Measurements from ENCODE around the gene TCF3. TPM values are rescaled to one million over a fixed set of nuclear protein-coding genes. Genes with fewer than 3 reads are reported as not detected.

TCF3 gene
- polyA plus RNA-seq, 1 donor (not counting 4 experiments of a cell fraction or from before 2014, with no cell fraction given), result 40.0 TPM

- Histone ChIP-seq H3K79me2 (ENCODE audit: control insufficient read depth, insufficient read depth, low read length) (peaks cover 67% of the 10 kb centered on the region), H3K4me1 (ENCODE audit: control insufficient read depth, extremely low read depth, insufficient read depth, low read length) (peaks cover 8% of the 10 kb centered on the region), H3K9me3 (ENCODE audit: control insufficient read depth, low read depth, low read length) (no peaks in the 10 kb centered on the region), H3K4me2 (ENCODE audit: control insufficient read depth, extremely low read depth, insufficient read depth, low read depth, low read length) (no peak overlapping the region), H3K27me3 (ENCODE audit: control insufficient read depth, extremely low read depth, insufficient read depth, low read length) (no peaks in the 10 kb centered on the region), H3K9ac (ENCODE audit: control insufficient read depth, extremely low read depth, insufficient read depth, low read length) (no peak overlapping the region), H3K27ac (ENCODE audit: control insufficient read depth, insufficient read depth, low read length) (no peak overlapping the region), H4K20me1 (ENCODE audit: control insufficient read depth, extremely low read depth, insufficient read depth, low read length) (peaks cover 7% of the 10 kb centered on the region), H3K36me3 (ENCODE audit: control insufficient read depth in 2 of 2, extremely low read depth in 1 of 2, insufficient read depth in 2 of 2, low read length in 2 of 2) (peaks cover 22 to 26% of the 10 kb centered on the region in 2 experiments), H3K9me1 (ENCODE audit: control insufficient read depth, extremely low read depth, insufficient read depth, low read length) (no peaks in the 10 kb centered on the region), H3K4me3 (ENCODE audit: control insufficient read depth in 2 of 3, extremely low read depth in 1 of 3, insufficient read depth in 2 of 3, low read depth in 1 of 3, low read length in 3 of 3) (no peak overlapping the region), H2AFZ (ENCODE audit: control insufficient read depth, low read length) (no peak overlapping the region)
- FAIRE-seq (no peak), DNase-seq (ENCODE audit: low read depth, low spot score) (no peak)
- dilution Hi-C loops (cut with MboI; ENCODE audit: extremely low pct_ligation_motif_present, low sequenced_read_pairs), result no loop called here
- TF ChIP-seq, protein P1, sequence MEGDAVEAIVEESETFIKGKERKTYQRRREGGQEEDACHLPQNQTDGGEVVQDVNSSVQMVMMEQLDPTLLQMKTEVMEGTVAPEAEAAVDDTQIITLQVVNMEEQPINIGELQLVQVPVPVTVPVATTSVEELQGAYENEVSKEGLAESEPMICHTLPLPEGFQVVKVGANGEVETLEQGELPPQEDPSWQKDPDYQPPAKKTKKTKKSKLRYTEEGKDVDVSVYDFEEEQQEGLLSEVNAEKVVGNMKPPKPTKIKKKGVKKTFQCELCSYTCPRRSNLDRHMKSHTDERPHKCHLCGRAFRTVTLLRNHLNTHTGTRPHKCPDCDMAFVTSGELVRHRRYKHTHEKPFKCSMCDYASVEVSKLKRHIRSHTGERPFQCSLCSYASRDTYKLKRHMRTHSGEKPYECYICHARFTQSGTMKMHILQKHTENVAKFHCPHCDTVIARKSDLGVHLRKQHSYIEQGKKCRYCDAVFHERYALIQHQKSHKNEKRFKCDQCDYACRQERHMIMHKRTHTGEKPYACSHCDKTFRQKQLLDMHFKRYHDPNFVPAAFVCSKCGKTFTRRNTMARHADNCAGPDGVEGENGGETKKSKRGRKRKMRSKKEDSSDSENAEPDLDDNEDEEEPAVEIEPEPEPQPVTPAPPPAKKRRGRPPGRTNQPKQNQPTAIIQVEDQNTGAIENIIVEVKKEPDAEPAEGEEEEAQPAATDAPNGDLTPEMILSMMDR (optimal IDR thresholded peaks at IDR 0.05 in 1 of 3, IDR thresholded peaks at IDR 0.05 in 1 of 3, conservative IDR thresholded peaks at IDR 0.05 in 1 of 3; ENCODE audit: extremely low read depth in 1 of 3, insufficient read depth in 2 of 3, low read length in 3 of 3), result peak in 1 of 3 experiments; percentile 27
- TF ChIP-seq EZH2 (IDR thresholded peaks at IDR 0.05; ENCODE audit: low read length), result no peak
These were observed 50.8 kb downstream of the TCF3 start for GRCh38 chr19:1601613-1602064.

GRCh38 chr19:1599460-1599846, 53.0 kb downstream of the TCF3 start:
- DNase-seq (ENCODE audit: low read depth, low spot score) (no peak), FAIRE-seq (no peak)
- peaks cover 7% of the 10 kb centered on the region for H4K20me1 ChIP-seq (ENCODE audit: control insufficient read depth, extremely low read depth, insufficient read depth, low read length)
- no peak overlapping the region for H3K9ac ChIP-seq (ENCODE audit: control insufficient read depth, extremely low read depth, insufficient read depth, low read length)
- H3K9me1 ChIP-seq (ENCODE audit: control insufficient read depth, extremely low read depth, insufficient read depth, low read length), result no peaks in the 10 kb centered on the region
- H3K4me3 ChIP-seq (ENCODE audit: control insufficient read depth in 2 of 3, extremely low read depth in 1 of 3, insufficient read depth in 2 of 3, low read depth in 1 of 3, low read length in 3 of 3), result no peak overlapping the region
- H2AFZ ChIP-seq (ENCODE audit: control insufficient read depth, low read length), result no peak overlapping the region
- H3K27me3 ChIP-seq (ENCODE audit: control insufficient read depth, extremely low read depth, insufficient read depth, low read length), result no peaks in the 10 kb centered on the region
- peaks cover 26 to 27% of the 10 kb centered on the region in 2 experiments for H3K36me3 ChIP-seq (ENCODE audit: control insufficient read depth in 2 of 2, extremely low read depth in 1 of 2, insufficient read depth in 2 of 2, low read length in 2 of 2)
- no peak overlapping the region for H3K27ac ChIP-seq (ENCODE audit: control insufficient read depth, insufficient read depth, low read length)
- dilution Hi-C loops (cut with MboI; ENCODE audit: extremely low pct_ligation_motif_present, low sequenced_read_pairs), result no loop called here
- TF ChIP-seq EZH2 (IDR thresholded peaks at IDR 0.05; ENCODE audit: low read length), result no peak
- TF ChIP-seq, protein P1 (optimal IDR thresholded peaks at IDR 0.05 in 1 of 3, IDR thresholded peaks at IDR 0.05 in 1 of 3, conservative IDR thresholded peaks at IDR 0.05 in 1 of 3; ENCODE audit: extremely low read depth in 1 of 3, insufficient read depth in 2 of 3, low read length in 3 of 3), result no peak
- H3K4me1 ChIP-seq (ENCODE audit: control insufficient read depth, extremely low read depth, insufficient read depth, low read length), result peaks cover 2% of the 10 kb centered on the region
- no peaks in the 10 kb centered on the region for H3K9me3 ChIP-seq (ENCODE audit: control insufficient read depth, low read depth, low read length)
- H3K79me2 ChIP-seq (ENCODE audit: control insufficient read depth, insufficient read depth, low read length), result peaks cover 59% of the 10 kb centered on the region
- no peak overlapping the region for H3K4me2 ChIP-seq (ENCODE audit: control insufficient read depth, extremely low read depth, insufficient read depth, low read depth, low read length)

Measured in keratinocyte (primary cell).